Stimulated activated CD4-positive, alpha-beta T cell treated with anti-CD3 and anti-CD28 coated beads, Interleukin-2, amount 100 ng/mL, for 4 hours (primary cell): ENCODE data around the gene XIAP.
"Not testable (repeated sequence)": the region's sequence is repeated elsewhere in the genome, so short reads cannot be mapped to it uniquely, and the experiment has no call there.

Experiments
- DNase-seq: peaks from one replicate; pipeline ENCODE4 v3.0.0-alpha.2; 2020; ENCODE audit warnings: low read depth

The XIAP gene

GRCh38 chrX:123876844-123877243 is 17.0 kb downstream of the XIAP start:
- DNase-seq: no peak

GRCh38 chrX:123878252-123878721 is 18.4 kb downstream of the XIAP start:
- DNase-seq: no peak

GRCh38 chrX:123881330-123881729 is 21.5 kb downstream of the XIAP start:
- no peak for DNase-seq

DNA sequence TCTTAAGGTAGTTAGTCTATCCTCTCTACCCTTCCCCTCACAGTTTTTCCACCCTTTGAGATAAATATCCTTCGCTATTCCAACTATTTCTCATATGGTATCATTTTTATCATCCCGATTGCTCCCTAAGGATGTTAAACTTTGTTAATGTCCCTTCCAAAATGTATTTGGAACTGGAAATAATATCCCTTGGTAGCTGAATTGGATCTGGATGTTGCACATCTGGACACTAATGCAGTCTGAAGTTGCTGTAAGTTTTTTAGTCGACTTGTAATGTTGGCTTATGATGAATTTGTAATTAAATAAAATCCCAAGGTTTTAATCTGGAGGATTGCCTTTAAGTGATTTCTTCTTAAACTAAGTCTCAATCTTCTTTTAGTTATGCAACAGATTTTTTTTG is 22.5 kb downstream of the XIAP start:
- no peak for DNase-seq

DNA sequence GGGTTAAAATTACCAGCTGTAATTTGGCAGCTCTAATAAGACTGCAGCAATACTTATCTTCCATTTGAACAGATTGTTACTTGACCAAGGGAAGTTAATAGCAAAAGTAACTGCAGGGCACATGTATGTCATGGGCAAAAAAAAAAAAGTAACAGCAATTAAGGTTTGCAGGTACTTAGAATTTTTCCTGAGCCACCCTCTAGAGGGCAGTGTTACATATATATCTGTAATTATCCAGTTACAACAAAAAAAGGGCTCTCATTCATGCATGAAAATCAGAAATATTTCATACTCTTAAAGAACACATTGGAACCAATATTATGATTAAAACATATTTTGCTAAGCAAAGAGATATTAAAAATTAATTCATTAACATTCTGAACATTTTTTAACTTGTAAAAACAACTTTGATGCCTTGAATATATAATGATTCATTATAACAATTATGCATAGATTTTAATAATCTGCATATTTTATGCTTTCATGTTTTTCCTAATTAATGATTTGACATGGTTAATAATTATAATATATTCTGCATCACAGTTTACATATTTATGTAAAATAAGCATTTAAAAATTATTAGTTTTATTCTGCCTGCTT is 25.1 kb downstream of the XIAP start:
- DNase-seq: peak; percentile 12

DNA sequence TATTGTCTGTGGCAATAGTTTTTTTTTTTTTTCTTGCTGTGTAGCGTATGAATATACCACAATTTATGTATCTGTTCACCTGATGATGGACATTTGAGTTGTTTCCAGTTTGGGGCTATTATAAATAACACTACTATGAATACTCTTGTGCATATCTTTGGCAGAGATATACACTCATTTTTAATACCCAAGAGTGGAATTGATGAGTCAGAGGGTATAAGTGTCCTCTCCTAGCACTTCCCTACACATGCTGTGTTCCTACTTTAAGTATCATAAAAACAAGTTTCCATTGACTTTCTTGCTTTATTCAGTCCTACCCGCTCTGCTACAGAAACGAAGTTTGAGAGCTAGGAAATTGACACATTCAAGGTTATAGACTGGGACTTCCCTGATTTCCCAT is 39.8 kb downstream of the XIAP start:
- no peak for DNase-seq

DNA sequence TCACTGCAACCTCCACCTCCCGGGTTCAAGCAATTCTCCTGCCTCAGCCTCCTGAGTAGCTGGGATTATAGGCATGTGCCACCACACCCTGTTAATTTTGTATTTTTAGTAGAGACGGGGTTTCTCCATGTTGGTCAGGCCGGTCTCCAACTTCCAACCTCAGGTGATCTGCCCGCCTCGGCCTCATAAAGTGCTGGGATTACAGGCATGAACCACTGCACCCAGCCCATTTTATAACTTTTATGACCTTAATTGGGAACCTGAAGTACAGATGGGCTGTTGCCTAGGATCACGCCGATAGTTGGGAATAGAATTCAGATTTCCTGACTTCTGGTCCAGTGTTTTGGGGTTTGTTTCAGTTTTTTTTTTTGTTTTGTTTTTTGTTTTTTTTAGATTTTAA is 43.4 kb downstream of the XIAP start:
- not testable (repeated sequence) for DNase-seq

DNA sequence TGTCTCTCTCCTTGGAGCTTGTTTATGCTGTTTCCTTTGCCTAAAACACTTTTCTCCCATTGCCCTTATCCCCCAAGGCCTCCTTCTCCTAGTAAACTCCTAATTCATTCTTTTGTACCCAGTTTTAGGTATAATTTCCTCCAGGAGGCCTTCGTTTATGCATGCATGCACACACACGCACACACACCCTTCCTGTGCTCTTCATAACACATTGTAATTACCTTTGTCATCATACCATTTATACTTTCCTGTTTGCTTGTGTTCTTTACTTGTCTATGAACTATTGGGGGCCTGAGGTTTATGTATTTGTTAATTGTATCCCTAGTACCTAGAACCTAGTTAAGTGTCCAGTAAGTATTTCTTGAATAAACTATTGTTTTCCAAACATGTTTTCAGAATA is 45.5 kb downstream of the XIAP start:
- no peak for DNase-seq

DNA sequence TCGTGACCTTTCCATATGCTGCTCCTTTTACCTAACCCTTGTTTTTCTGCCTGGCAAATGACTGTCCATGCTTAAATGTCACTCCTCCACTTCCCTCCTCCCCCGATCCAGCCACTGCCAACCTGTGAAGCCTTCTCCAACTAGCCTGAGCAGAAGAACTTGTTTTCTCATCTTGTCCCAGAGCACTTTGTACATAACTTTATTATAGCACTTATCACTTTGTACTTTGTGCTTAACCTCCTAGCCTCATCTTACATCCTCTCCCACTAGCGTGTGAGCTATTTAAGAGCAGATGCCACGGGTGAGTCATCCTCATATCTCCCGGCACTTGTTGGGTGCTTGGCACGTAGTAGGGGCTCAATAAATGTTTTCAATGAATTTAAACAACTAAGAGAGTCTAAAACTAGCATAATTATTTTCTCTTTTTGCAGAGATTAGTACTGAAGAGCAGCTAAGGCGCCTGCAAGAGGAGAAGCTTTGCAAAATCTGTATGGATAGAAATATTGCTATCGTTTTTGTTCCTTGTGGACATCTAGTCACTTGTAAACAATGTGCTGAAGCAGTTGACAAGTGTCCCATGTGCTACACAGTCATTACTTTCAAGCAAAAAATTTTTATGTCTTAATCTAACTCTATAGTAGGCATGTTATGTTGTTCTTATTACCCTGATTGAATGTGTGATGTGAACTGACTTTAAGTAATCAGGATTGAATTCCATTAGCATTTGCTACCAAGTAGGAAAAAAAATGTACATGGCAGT is 46.9 kb downstream of the XIAP start:
- DNase-seq: no peak

GRCh38 chrX:123909523-123909922 is 49.7 kb downstream of the XIAP start:
- no peak for DNase-seq

DNA sequence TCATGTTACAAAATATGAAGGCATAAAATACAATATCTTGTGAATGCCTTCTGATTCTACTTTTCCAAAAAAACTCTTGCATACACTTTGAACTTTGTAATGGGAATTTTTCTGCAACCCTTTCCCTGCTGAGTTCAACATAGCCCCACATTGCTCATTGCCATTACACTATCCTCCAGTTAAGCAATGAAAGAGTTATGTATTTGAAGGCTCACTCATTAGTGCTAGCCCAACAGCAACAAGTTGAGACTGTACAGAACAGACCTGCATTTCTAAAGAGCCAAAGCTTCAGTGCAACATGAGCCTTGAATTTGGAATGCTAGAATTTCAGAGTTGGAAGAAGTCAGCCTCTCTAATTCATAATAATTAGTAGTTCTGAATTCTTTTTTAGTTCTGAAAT is 57.2 kb downstream of the XIAP start:
- no peak for DNase-seq

DNA sequence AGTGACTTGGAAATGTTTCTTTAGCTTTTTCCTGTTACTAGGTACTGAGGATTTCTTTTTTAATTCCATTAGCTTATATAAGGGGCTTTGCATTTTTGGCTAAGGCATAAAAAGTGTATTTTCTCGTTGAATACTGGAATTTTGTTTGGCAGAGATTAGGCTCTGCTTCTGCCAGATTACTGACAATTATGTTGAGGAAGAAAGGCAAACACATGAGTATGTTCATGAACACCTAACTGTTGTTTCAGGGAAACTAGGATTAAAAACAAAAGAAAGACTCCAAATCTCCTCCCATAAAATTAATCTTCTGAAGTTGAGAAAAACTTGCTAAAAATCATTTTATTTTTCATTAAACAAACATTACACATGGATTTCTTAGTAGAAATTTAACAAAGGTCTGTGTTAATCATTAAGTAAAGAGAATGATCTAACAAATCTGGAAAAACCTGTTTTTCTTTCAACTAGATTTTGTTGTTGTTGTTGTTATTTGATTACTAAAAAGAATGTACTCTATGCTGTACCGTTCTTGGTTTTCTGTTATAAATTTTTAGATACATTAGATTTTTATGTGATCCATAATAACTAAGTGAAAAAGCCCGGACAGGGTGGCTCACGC is 58.4 kb downstream of the XIAP start:
- DNase-seq: no peak

- no peak for DNase-seq
Measured at GRCh38 chrX:123920105-123920785, 60.4 kb downstream of the XIAP start.

DNA sequence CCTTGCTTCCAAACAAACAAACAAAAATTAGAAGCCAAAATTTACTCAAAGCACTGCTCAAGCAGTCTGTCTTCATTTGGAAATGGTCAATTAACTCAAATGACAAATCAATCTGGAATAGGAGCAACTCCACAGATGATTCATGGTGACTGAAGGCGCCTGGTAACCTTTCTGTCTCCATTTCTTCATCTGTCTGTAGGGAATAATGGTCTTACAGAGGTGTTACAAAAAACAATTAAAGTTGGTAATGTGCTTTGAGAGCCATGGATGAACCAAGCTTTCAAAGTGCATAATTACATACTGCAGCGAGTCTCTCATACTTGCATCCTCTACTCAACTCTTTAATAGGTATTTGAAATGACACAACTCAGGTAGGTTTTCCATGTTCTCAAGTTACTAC is 63.4 kb downstream of the XIAP start:
- DNase-seq: no peak

DNA sequence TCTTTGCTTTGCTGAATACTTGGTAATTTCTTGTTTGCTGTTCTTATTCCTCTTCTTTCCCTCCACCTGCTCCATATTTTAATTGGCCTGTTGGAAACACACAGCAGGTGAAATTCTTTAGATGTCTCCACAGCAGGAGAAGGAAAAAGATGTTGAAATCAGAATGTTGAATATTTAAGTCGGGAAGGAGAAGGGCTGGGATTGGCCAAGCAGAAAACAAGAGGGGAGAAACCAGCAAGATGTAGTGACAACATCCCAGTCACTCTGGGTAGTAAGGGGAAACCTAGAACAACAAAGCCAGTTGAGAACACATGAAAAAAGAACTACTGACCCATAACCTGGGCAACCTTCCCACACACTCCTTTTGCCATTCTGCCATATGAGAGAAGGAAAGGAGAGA is 64.3 kb downstream of the XIAP start:
- DNase-seq: no peak

- DNase-seq: no peak
Measured at GRCh38 chrX:123927845-123928244, 68.0 kb downstream of the XIAP start.

DNA sequence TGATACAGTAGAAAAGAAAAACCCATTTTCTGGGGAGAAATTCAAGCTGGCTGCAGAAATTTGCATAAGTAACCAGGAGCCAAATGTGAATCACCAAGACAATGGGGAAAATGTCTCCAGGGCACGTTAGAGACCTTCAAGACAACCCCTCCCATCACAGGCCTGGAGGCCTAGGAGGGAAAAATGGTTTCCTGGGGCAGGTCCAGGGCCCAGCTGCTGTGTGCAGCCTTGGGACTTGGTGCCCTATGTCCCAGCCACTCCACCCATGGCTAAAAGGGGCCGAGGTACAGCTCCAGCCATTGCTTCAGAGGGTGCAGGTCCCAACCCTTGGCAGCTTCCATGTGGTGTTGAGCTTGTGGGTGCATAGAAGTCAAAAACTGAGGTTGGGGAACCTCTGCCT is 72.2 kb downstream of the XIAP start:
- not testable (repeated sequence) for DNase-seq

DNA sequence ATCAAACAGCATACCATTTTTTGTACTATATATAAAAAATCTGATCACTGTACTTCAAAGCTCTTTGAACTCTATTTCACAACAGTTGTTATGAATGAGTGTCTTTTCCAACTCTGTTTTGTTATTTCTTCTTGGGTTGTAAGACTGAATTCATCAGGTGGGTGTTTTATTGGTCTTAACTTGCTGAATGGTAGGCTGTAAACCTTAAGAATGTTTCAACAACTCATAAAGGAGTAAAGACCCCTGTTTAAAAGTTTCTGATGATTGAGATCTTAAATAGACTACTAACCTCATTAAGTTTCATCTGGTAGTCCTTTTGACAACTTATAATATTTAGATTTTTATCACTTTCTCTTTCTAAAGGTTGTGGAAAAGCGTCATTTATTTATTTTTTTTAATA is 83.2 kb downstream of the XIAP start:
- no peak for DNase-seq

GRCh38 chrX:123943488-123943887 is 83.6 kb downstream of the XIAP start:
- no peak for DNase-seq

DNA sequence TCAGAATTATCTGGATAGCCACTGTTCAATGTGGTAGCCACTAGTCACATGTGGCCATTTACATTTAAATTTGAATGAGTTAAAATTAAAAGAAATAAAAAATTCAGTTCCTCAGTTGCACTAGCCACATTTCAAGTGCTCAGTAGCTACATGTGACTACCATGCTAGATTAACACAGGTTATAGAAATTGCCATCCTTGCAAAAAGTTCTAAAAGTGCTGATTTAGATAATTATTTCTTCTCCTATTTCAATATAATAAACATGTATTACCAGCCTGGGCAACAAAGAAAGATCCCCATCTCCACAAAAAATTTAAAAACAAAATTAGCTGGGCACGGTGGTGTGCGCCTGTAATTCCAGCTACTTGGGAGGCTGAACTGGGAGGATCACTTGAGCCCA is 90.0 kb downstream of the XIAP start:
- no peak for DNase-seq

GRCh38 chrX:123959281-123960063 is 99.6 kb downstream of the XIAP start:
- peak; percentile 1 for DNase-seq

DNA sequence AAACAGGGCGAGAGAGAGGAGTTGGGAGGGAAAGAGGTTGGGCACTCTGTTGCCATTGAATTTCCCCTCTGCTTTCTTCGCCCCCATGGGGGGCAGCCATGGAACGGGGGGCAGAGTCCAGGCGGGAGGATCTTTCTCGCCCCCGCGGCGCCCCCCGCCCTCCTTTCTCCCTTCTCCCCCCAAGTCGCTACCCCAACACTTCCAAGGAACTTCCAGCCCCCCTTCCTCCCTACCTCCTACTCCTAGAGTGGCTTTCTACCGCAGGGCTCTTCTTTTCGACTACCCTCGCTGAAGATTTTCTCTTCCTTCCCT is 101.1 kb downstream of the XIAP start:
- no peak for DNase-seq
